BJ (cell line): Measurements from ENCODE around the gene DNM1. TPM values are rescaled to one million over a fixed set of nuclear protein-coding genes. Genes with fewer than 3 reads are reported as not detected.

Source experiments
- CTCF ChIA-PET: fragments of 350-600 bp; formaldehyde crosslinking; extraction: SDS; loops from one replicate; lab custom pipeline; 2021; ENCODE audit warnings: antibody characterized with exemption, inconsistent platforms; lab: Yijun Ruan, JAX
- POLR2A ChIA-PET: fragments of 300-600 bp; sonication (Branson Sonifier 250); formaldehyde crosslinking; extraction: SDS; loops from one replicate; lab custom pipeline; 2021; ENCODE audit warnings: antibody characterized with exemption; lab: Charles Lee
- DNase-seq: peaks from one replicate; pipeline ENCODE4 v3.0.0-alpha.2; 2011; ENCODE audit warnings: low read depth
- H3K27me3 ChIP-seq: 2 replicates; pipeline ENCODE4 v1.6.0; 2011; ENCODE audit warnings: low read length; ENCODE audit not compliant: control insufficient read depth, insufficient read depth
- H3K36me3 ChIP-seq: 2 replicates; pipeline ENCODE4 v1.5.1; 2011; ENCODE audit warnings: low read length; ENCODE audit not compliant: control insufficient read depth, insufficient read depth
- H3K4me3 ChIP-seq: 2 replicates; pipeline ENCODE4 v1.5.1; 2011; ENCODE audit warnings: low read depth, mild to moderate bottlenecking, control low read depth, low read length
- CTCF ChIP-seq: IDR thresholded peaks from 2 replicates; pipeline ENCODE4 v1.5.1; 2011; ENCODE audit warnings: low read depth, mild to moderate bottlenecking, control low read depth, inconsistent platforms, low read length, moderate library complexity; ENCODE audit not compliant: insufficient read depth
- polyA plus RNA-seq: library from polyadenylated mRNA; depleted of rRNA; stranded (reverse); fragments of >200 nt; gene quantifications from 2 replicates; pipeline ENCODE4 v1.2.3, GENCODE V29; 2011

DNM1 gene
- polyA plus RNA-seq, 1 experiment, result 8.4 TPM

GRCh38 chr9:128193469-128194096, 9.6 kb upstream of the DNM1 start:
- no peak for TF ChIP-seq CTCF
- H3K4me3 ChIP-seq, result no peak overlapping the region
- no peaks in the 10 kb centered on the region for H3K27me3 ChIP-seq
- ChIA-PET POLR2A (no interaction called here), CTCF (interaction anchor here (0.6 to 2.3 kb wide), 4 partner anchors 9 to 617 kb away, joined by 3 to 9 read pairs (median 4); partner anchors contain the start of gene DNM1)
- no peak for DNase-seq
- H3K36me3 ChIP-seq, result no peaks in the 10 kb centered on the region

- ChIA-PET POLR2A (no interaction called here), CTCF (interaction anchor here (0.9 to 2.7 kb wide), 3 partner anchors 8 to 11 kb away, joined by 3 to 6 read pairs (median 4); no protein-coding TSS in a partner anchor)
- no peak for DNase-seq
- no peak overlapping the region for H3K4me3 ChIP-seq
- H3K27me3 ChIP-seq, result no peaks in the 10 kb centered on the region
- no peak for TF ChIP-seq CTCF
- H3K36me3 ChIP-seq, result no peaks in the 10 kb centered on the region
Measured at GRCh38 chr9:128201441-128202369, 1.5 kb upstream of the DNM1 start.

- ChIA-PET CTCF (interaction anchor here (0.9 kb wide), 1 partner anchor 9 kb away, joined by 3 read pairs; no protein-coding TSS in a partner anchor), POLR2A (no interaction called here)
- H3K4me3 ChIP-seq, result no peak overlapping the region
- H3K36me3 ChIP-seq, result no peaks in the 10 kb centered on the region
- no peak for TF ChIP-seq CTCF
- H3K27me3 ChIP-seq, result no peaks in the 10 kb centered on the region
- no peak for DNase-seq
Measured at GRCh38 chr9:128202648-128203023, 543 bp upstream of the DNM1 start.

GRCh38 chr9:128203707-128204551, 750 bp downstream of the DNM1 start:
- ChIA-PET CTCF (interaction anchor here (0.7 to 2.0 kb wide), 10 partner anchors 8 to 65 kb away, joined by 3 to 10 read pairs (median 4); no protein-coding TSS in a partner anchor), POLR2A (no interaction called here)
- peak overlapping the region; percentile 61 for H3K4me3 ChIP-seq
- TF ChIP-seq CTCF, result no peak
- H3K27me3 ChIP-seq, result no peaks in the 10 kb centered on the region
- no peak for DNase-seq
- no peaks in the 10 kb centered on the region for H3K36me3 ChIP-seq
